ENCODE measurements around the gene RFX5.
A peak's percentile ranks its signal among the peaks of the same experiment; 100 is the strongest.
"Not testable (repeated sequence)": the region's sequence is repeated elsewhere in the genome, so short reads cannot be mapped to it uniquely, and the experiment has no call there.

RFX5 gene

GRCh38 chr1:151361883-151362282 is 14.8 kb upstream of the RFX5 start:
- no peak for DNase-seq

GRCh38 chr1:151356696-151357095 is 9.6 kb upstream of the RFX5 start:
- no peak for DNase-seq

- DNase-seq: peak; percentile 84
Measured at GRCh38 chr1:151352021-151352718, 5.1 kb upstream of the RFX5 start.

GRCh38 chr1:151350323-151350722 is 3.3 kb upstream of the RFX5 start:
- not testable (repeated sequence) for DNase-seq

GRCh38 chr1:151347523-151348246 is 633 bp upstream of the RFX5 start:
- no peak for DNase-seq

GRCh38 chr1:151346082-151346768 is 827 bp downstream of the RFX5 start:
- peak; percentile 37 for DNase-seq

GRCh38 chr1:151344291-151344690 is 2.8 kb downstream of the RFX5 start:
- no peak for DNase-seq

- no peak for DNase-seq
Measured at GRCh38 chr1:151343587-151343986, 3.5 kb downstream of the RFX5 start.

GRCh38 chr1:151342569-151342968 is 4.5 kb downstream of the RFX5 start:
- DNase-seq: no peak

GRCh38 chr1:151342021-151342420 is 5.0 kb downstream of the RFX5 start:
- no peak for DNase-seq

GRCh38 chr1:151340870-151341754 is 5.9 kb downstream of the RFX5 start:
- peak; percentile 97 for DNase-seq

GRCh38 chr1:151336556-151336955 is 10.5 kb downstream of the RFX5 start:
- DNase-seq: no peak

- no peak for DNase-seq
Measured at GRCh38 chr1:151334822-151335221, 12.2 kb downstream of the RFX5 start.

- DNase-seq: no peak
Measured at GRCh38 chr1:151327903-151328674, 19.0 kb downstream of the RFX5 start.

- DNase-seq: peak; percentile 100
Measured at GRCh38 chr1:151327223-151327902, 19.7 kb downstream of the RFX5 start, which contains the start of gene PI4KB. Gene PI4KB (minus strand): TSS chr1:151327416. CDS start chr1:151316481, 10,935 bp downstream.

GRCh38 chr1:151326619-151327222 is 20.3 kb downstream of the RFX5 start:
- peak; percentile 81 for DNase-seq

GRCh38 chr1:151325646-151326429 is 21.2 kb downstream of the RFX5 start:
- DNase-seq: no peak

- DNase-seq: no peak
Measured at GRCh38 chr1:151325231-151325630, 21.8 kb downstream of the RFX5 start.

- DNase-seq: no peak
Measured at GRCh38 chr1:151324390-151324930, 22.6 kb downstream of the RFX5 start.

- DNase-seq: no peak
Measured at GRCh38 chr1:151318975-151319374, 28.1 kb downstream of the RFX5 start.

All from hematopoietic multipotent progenitor cell treated with erythropoietin and hydrocortisone succinate and interleukin-3 and kit ligand, for 6 days (in vitro differentiated cells).